Ishikawa (cell line): Measurements from ENCODE around the gene TNS3.

ENCODE experiments used
- EGR1 ChIP-seq: IDR thresholded peaks from 2 replicates; pipeline ENCODE4 v1.6.1; 2012
- RAD21 ChIP-seq: IDR thresholded peaks from 2 replicates; pipeline ENCODE4 v1.6.1; 2012; ENCODE audit warnings: low read depth
- TF ChIP-seq, protein P1 (sequence below): IDR thresholded peaks from 2 replicates; pipeline ENCODE4 v1.6.1; 2012

GRCh38 chr7:47352394-47352968 is 229.4 kb downstream of the TNS3 start:
- TF ChIP-seq, protein P1, sequence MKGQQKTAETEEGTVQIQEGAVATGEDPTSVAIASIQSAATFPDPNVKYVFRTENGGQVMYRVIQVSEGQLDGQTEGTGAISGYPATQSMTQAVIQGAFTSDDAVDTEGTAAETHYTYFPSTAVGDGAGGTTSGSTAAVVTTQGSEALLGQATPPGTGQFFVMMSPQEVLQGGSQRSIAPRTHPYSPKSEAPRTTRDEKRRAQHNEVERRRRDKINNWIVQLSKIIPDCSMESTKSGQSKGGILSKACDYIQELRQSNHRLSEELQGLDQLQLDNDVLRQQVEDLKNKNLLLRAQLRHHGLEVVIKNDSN = no peak
- TF ChIP-seq RAD21 (no peak), EGR1 (no peak)
